ENCODE data around the gene TM2D3. TPM values are rescaled to one million over a fixed set of nuclear protein-coding genes. Genes with fewer than 3 reads are reported as not detected.
"Not testable (repeated sequence)": the region's sequence is repeated elsewhere in the genome, so short reads cannot be mapped to it uniquely, and the experiment has no call there.

The TM2D3 gene
- total and polyA plus RNA-seq, 2 donors (not counting 1 experiment from before 2014, with no cell fraction given), result 46.1 to 71.5 TPM

GRCh38 chr15:101657171-101657570, 5.0 kb upstream of the TM2D3 start:
- TF ChIP-seq EZH2 (IDR thresholded peaks at IDR 0.05; ENCODE audit: low read length, missing control alignments) (no peak), CTCF (conservative IDR thresholded peaks at IDR 0.05 in 1 of 2, IDR thresholded peaks at IDR 0.05 in 1 of 2; ENCODE audit: low read depth in 1 of 2, low read length in 2 of 2) (no peak)
- peaks cover 4% of the 10 kb centered on the region for H3K79me2 ChIP-seq (ENCODE audit: control insufficient read depth, insufficient read depth, low read length)
- no peaks in the 10 kb centered on the region for H3K27me3 ChIP-seq (ENCODE audit: control insufficient read depth, insufficient read depth, low read length)
- DNase-seq (ENCODE audit: low read depth in 2 of 2), result no peak
- H3K36me3 ChIP-seq (ENCODE audit: control insufficient read depth, insufficient read depth, low read length), result no peaks in the 10 kb centered on the region
- H3K4me1 ChIP-seq (ENCODE audit: control insufficient read depth, extremely low read depth, insufficient read depth, low read length), result no peaks in the 10 kb centered on the region
- H4K20me1 ChIP-seq (ENCODE audit: control insufficient read depth, extremely low read depth, insufficient read depth, low read length), result no peaks in the 10 kb centered on the region
- no peak overlapping the region for H2AFZ ChIP-seq (ENCODE audit: low read length)
- no peak overlapping the region for H3K27ac ChIP-seq (ENCODE audit: insufficient read depth, low read length)
- H3K4me3 ChIP-seq (replicated peaks in 1 of 4; ENCODE audit: control extremely low read depth in 1 of 4, insufficient read depth in 1 of 4, low read depth in 3 of 4, low read length in 4 of 4), result no peak overlapping the region
- no peak overlapping the region for H3K4me2 ChIP-seq (ENCODE audit: extremely low read depth, insufficient read depth, low read length)
- H3K9me3 ChIP-seq (ENCODE audit: control insufficient read depth, insufficient read depth, low read depth, low read length), result no peaks in the 10 kb centered on the region
- H3K9ac ChIP-seq (ENCODE audit: insufficient read depth, low read length), result no peak overlapping the region

- H3K4me1 ChIP-seq (ENCODE audit: control insufficient read depth, extremely low read depth, insufficient read depth, low read length); H3K9me3 ChIP-seq (ENCODE audit: control insufficient read depth, insufficient read depth, low read depth, low read length); H3K36me3 ChIP-seq (ENCODE audit: control insufficient read depth, insufficient read depth, low read length); H3K9ac ChIP-seq (ENCODE audit: insufficient read depth, low read length); H3K27ac ChIP-seq (ENCODE audit: insufficient read depth, low read length); DNase-seq (ENCODE audit: low read depth in 2 of 2); H3K4me2 ChIP-seq (ENCODE audit: extremely low read depth, insufficient read depth, low read length); H4K20me1 ChIP-seq (ENCODE audit: control insufficient read depth, extremely low read depth, insufficient read depth, low read length); H2AFZ ChIP-seq (ENCODE audit: low read length); H3K27me3 ChIP-seq (ENCODE audit: control insufficient read depth, insufficient read depth, low read length); H3K4me3 ChIP-seq (replicated peaks in 1 of 4; ENCODE audit: control extremely low read depth in 1 of 4, insufficient read depth in 1 of 4, low read depth in 3 of 4, low read length in 4 of 4): not testable (repeated sequence)
- H3K79me2 ChIP-seq (ENCODE audit: control insufficient read depth, insufficient read depth, low read length), result peaks cover 25% of the 10 kb centered on the region
These were observed 2.6 kb upstream of the TM2D3 start for GRCh38 chr15:101654624-101655337.

DNA sequence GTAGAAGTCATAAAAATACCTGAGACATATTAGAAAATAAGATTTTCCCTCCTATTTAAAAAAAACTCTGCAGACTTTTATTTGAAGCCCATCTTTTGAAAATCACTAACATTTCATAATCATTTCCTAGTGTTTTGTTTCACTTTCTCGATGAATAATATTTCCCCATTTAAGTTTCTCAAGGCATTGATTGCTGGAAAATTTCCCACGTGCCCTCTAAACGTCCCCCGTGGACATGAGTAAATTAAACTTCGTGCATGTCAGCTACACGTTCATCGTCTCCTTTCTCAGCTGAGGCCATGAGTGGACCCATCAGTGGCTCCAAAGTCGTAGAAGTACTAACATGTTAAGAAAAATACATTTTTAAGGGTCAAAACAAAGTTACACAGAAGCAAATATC, 2.0 kb upstream of the TM2D3 start:
- Histone ChIP-seq H3K27me3 (ENCODE audit: control insufficient read depth, insufficient read depth, low read length) (no peaks in the 10 kb centered on the region), H3K9ac (ENCODE audit: insufficient read depth, low read length) (no peak overlapping the region), H3K9me3 (ENCODE audit: control insufficient read depth, insufficient read depth, low read depth, low read length) (no peaks in the 10 kb centered on the region), H3K4me1 (ENCODE audit: control insufficient read depth, extremely low read depth, insufficient read depth, low read length) (peaks cover 3% of the 10 kb centered on the region), H3K36me3 (ENCODE audit: control insufficient read depth, insufficient read depth, low read length) (no peaks in the 10 kb centered on the region), H3K79me2 (ENCODE audit: control insufficient read depth, insufficient read depth, low read length) (peaks cover 31% of the 10 kb centered on the region), H3K27ac (ENCODE audit: insufficient read depth, low read length) (no peak overlapping the region), H4K20me1 (ENCODE audit: control insufficient read depth, extremely low read depth, insufficient read depth, low read length) (no peaks in the 10 kb centered on the region), H3K4me3 (replicated peaks in 1 of 4; ENCODE audit: control extremely low read depth in 1 of 4, insufficient read depth in 1 of 4, low read depth in 3 of 4, low read length in 4 of 4) (no peak overlapping the region), H3K4me2 (ENCODE audit: extremely low read depth, insufficient read depth, low read length) (no peak overlapping the region), H2AFZ (ENCODE audit: low read length) (no peak overlapping the region)
- no peak for DNase-seq (ENCODE audit: low read depth in 2 of 2)
- TF ChIP-seq EZH2 (IDR thresholded peaks at IDR 0.05; ENCODE audit: low read length, missing control alignments), result no peak
- TF ChIP-seq CTCF (conservative IDR thresholded peaks at IDR 0.05 in 1 of 2, IDR thresholded peaks at IDR 0.05 in 1 of 2; ENCODE audit: low read depth in 1 of 2, low read length in 2 of 2), result no peak

Data from fibroblast of lung (primary cell).